Activated CD8-positive, alpha-beta memory T cell treated with anti-CD3 and anti-CD28 coated beads for 4 hours (primary cell): ENCODE data around the gene NLK.

Experiments used
- DNase-seq, 2 donors: peaks; one replicate each; pipeline ENCODE4 v3.0.0-alpha.2; 2020; ENCODE audit warnings: low read depth in 2 of 2

Gene NLK

GRCh38 chr17:28113269-28113668 lies 70.8 kb downstream of the NLK start:
- DNase-seq: no peak

GRCh38 chr17:28115046-28115445 lies 72.6 kb downstream of the NLK start:
- no peak for DNase-seq

- DNase-seq: no peak
Measured at GRCh38 chr17:28117304-28117703, 74.8 kb downstream of the NLK start.

- DNase-seq: no peak
Measured at GRCh38 chr17:28118362-28118761, 75.9 kb downstream of the NLK start.

- no peak for DNase-seq
Measured at GRCh38 chr17:28119046-28119445, 76.6 kb downstream of the NLK start.

- no peak for DNase-seq
Measured at GRCh38 chr17:28119560-28119959, 77.1 kb downstream of the NLK start.

GRCh38 chr17:28120766-28121165 lies 78.3 kb downstream of the NLK start:
- DNase-seq: no peak

- no peak for DNase-seq
Measured at GRCh38 chr17:28124962-28125361, 82.5 kb downstream of the NLK start.

- no peak for DNase-seq
Measured at GRCh38 chr17:28125526-28126378, 83.3 kb downstream of the NLK start.

GRCh38 chr17:28127196-28127595 lies 84.7 kb downstream of the NLK start:
- no peak for DNase-seq

- no peak for DNase-seq
Measured at GRCh38 chr17:28128779-28129178, 86.3 kb downstream of the NLK start.

- no peak for DNase-seq
Measured at GRCh38 chr17:28130472-28130871, 88.0 kb downstream of the NLK start.

- DNase-seq: no peak
Measured at GRCh38 chr17:28131599-28131998, 89.1 kb downstream of the NLK start.

- DNase-seq: no peak
Measured at GRCh38 chr17:28133562-28133970, 91.1 kb downstream of the NLK start.

GRCh38 chr17:28136923-28137322 lies 94.4 kb downstream of the NLK start:
- DNase-seq: no peak

GRCh38 chr17:28139822-28140221 lies 97.3 kb downstream of the NLK start:
- no peak for DNase-seq

- no peak for DNase-seq
Measured at GRCh38 chr17:28141313-28141712, 98.8 kb downstream of the NLK start.

GRCh38 chr17:28141773-28142172 lies 99.3 kb downstream of the NLK start:
- DNase-seq: no peak

GRCh38 chr17:28142305-28142704 lies 99.8 kb downstream of the NLK start:
- no peak for DNase-seq

GRCh38 chr17:28144019-28144418 lies 101.5 kb downstream of the NLK start:
- DNase-seq: no peak

GRCh38 chr17:28145348-28145747 lies 102.9 kb downstream of the NLK start:
- no peak for DNase-seq

- DNase-seq: no peak
Measured at GRCh38 chr17:28147017-28147416, 104.5 kb downstream of the NLK start.

- DNase-seq: no peak
Measured at GRCh38 chr17:28151001-28151400, 108.5 kb downstream of the NLK start.

GRCh38 chr17:28154214-28154613 lies 111.7 kb downstream of the NLK start:
- no peak for DNase-seq
